ENCODE measurements around the gene VANGL1.

VANGL1 gene

GRCh38 chr1:115669886-115670285, 28.1 kb downstream of the VANGL1 start:
- no peak for DNase-seq

GRCh38 chr1:115670476-115671175, 28.9 kb downstream of the VANGL1 start:
- DNase-seq, result no peak

GRCh38 chr1:115671176-115671934, 29.6 kb downstream of the VANGL1 start:
- no peak for DNase-seq

- no peak for DNase-seq
Observed at GRCh38 chr1:115672224-115673009, 30.6 kb downstream of the VANGL1 start.

- DNase-seq, result no peak
Observed at GRCh38 chr1:115676498-115677181, 34.9 kb downstream of the VANGL1 start.

- DNase-seq, result no peak
Observed at GRCh38 chr1:115677182-115677555, 35.4 kb downstream of the VANGL1 start.

- no peak for DNase-seq
Observed at GRCh38 chr1:115677565-115677964, 35.8 kb downstream of the VANGL1 start.

- DNase-seq, result no peak
Observed at GRCh38 chr1:115678141-115678540, 36.4 kb downstream of the VANGL1 start.

GRCh38 chr1:115679141-115679611, 37.4 kb downstream of the VANGL1 start:
- DNase-seq, result no peak

- DNase-seq, result no peak
Observed at GRCh38 chr1:115680730-115681111, 39.0 kb downstream of the VANGL1 start.

- DNase-seq, result no peak
Observed at GRCh38 chr1:115682792-115683191, 41.0 kb downstream of the VANGL1 start.

- no peak for DNase-seq
Observed at GRCh38 chr1:115685029-115685705, 43.4 kb downstream of the VANGL1 start.

- no peak for DNase-seq
Observed at GRCh38 chr1:115687744-115688143, 46.0 kb downstream of the VANGL1 start.

- DNase-seq, result no peak
Observed at GRCh38 chr1:115690972-115691371, 49.2 kb downstream of the VANGL1 start.

- no peak for DNase-seq
Observed at GRCh38 chr1:115692224-115692623, 50.5 kb downstream of the VANGL1 start.

- DNase-seq, result no peak
Observed at GRCh38 chr1:115694805-115695204, 53.0 kb downstream of the VANGL1 start.

GRCh38 chr1:115697619-115698018, 55.8 kb downstream of the VANGL1 start:
- DNase-seq, result no peak

- no peak for DNase-seq
Observed at GRCh38 chr1:115701090-115701489, 59.3 kb downstream of the VANGL1 start.

- DNase-seq, result no peak
Observed at GRCh38 chr1:115702959-115703358, 61.2 kb downstream of the VANGL1 start.

GRCh38 chr1:115705085-115705951, 63.5 kb downstream of the VANGL1 start:
- no peak for DNase-seq

- DNase-seq, result no peak
Observed at GRCh38 chr1:115705963-115706362, 64.2 kb downstream of the VANGL1 start.
